ENCODE measurements around the gene ADAM12.
"Not testable (repeated sequence)": the region's sequence is repeated elsewhere in the genome, so short reads cannot be mapped to it uniquely, and the experiment has no call there.

ADAM12 gene

GRCh38 chr10:126255313-126255712, 133.0 kb downstream of the ADAM12 start:
- no peak for DNase-seq

GRCh38 chr10:126253611-126253998, 134.7 kb downstream of the ADAM12 start:
- DNase-seq = no peak

GRCh38 chr10:126252884-126253610, 135.2 kb downstream of the ADAM12 start:
- no peak for DNase-seq

- DNase-seq = no peak
Measured at GRCh38 chr10:126251778-126252407, 136.4 kb downstream of the ADAM12 start.

- no peak for DNase-seq
Measured at GRCh38 chr10:126250527-126251310, 137.6 kb downstream of the ADAM12 start.

- no peak for DNase-seq
Measured at GRCh38 chr10:126250045-126250444, 138.2 kb downstream of the ADAM12 start.

- DNase-seq = no peak
Measured at GRCh38 chr10:126247446-126247975, 140.8 kb downstream of the ADAM12 start.

GRCh38 chr10:126246396-126246795, 141.9 kb downstream of the ADAM12 start:
- not testable (repeated sequence) for DNase-seq

GRCh38 chr10:126245501-126245900, 142.8 kb downstream of the ADAM12 start:
- DNase-seq = no peak

GRCh38 chr10:126243971-126244370, 144.3 kb downstream of the ADAM12 start:
- DNase-seq = no peak

GRCh38 chr10:126243306-126243705, 145.0 kb downstream of the ADAM12 start:
- no peak for DNase-seq

- no peak for DNase-seq
Measured at GRCh38 chr10:126242397-126243260, 145.6 kb downstream of the ADAM12 start.

GRCh38 chr10:126240483-126240882, 147.8 kb downstream of the ADAM12 start:
- no peak for DNase-seq

GRCh38 chr10:126239844-126240243, 148.4 kb downstream of the ADAM12 start:
- no peak for DNase-seq

GRCh38 chr10:126235979-126236851, 152.1 kb downstream of the ADAM12 start:
- DNase-seq = no peak

GRCh38 chr10:126235091-126235978, 152.9 kb downstream of the ADAM12 start:
- no peak for DNase-seq

- DNase-seq = no peak
Measured at GRCh38 chr10:126234630-126235029, 153.6 kb downstream of the ADAM12 start.

GRCh38 chr10:126233182-126234148, 154.8 kb downstream of the ADAM12 start:
- DNase-seq = no peak

- no peak for DNase-seq
Measured at GRCh38 chr10:126230587-126230986, 157.7 kb downstream of the ADAM12 start.

Measured in NCI-H187 treated with DMSO at 0.1 percent for 48 hours (cell line).